Testis (tissue), 2 donors: ENCODE results near the gene FBXO41.

ENCODE experiments used
- POLR2A ChIP-seq: fragments of 450-650 bp; IDR thresholded peaks from one replicate; pipeline ENCODE4 v1.6.1; 2017; ENCODE audit warnings: antibody characterized with exemption, mild to moderate bottlenecking, moderate library complexity
- TF ChIP-seq, protein P1 (sequence below), 3 experiments: fragments of 450-650 bp in 2 of 3; fragments of 200-600 bp in 1 of 3; sonication (generic) in 1 of 3; IDR thresholded peaks; one replicate each; pipeline ENCODE4 v1.5.1; 2016 to 2019; ENCODE audit warnings: antibody characterized with exemption in 3 of 3, mild to moderate bottlenecking in 2 of 3, moderate library complexity in 1 of 3

GRCh38 chr2:73333564-73333963 is 49.3 kb upstream of the FBXO41 start:
- TF ChIP-seq, protein P1, sequence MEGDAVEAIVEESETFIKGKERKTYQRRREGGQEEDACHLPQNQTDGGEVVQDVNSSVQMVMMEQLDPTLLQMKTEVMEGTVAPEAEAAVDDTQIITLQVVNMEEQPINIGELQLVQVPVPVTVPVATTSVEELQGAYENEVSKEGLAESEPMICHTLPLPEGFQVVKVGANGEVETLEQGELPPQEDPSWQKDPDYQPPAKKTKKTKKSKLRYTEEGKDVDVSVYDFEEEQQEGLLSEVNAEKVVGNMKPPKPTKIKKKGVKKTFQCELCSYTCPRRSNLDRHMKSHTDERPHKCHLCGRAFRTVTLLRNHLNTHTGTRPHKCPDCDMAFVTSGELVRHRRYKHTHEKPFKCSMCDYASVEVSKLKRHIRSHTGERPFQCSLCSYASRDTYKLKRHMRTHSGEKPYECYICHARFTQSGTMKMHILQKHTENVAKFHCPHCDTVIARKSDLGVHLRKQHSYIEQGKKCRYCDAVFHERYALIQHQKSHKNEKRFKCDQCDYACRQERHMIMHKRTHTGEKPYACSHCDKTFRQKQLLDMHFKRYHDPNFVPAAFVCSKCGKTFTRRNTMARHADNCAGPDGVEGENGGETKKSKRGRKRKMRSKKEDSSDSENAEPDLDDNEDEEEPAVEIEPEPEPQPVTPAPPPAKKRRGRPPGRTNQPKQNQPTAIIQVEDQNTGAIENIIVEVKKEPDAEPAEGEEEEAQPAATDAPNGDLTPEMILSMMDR (IDR thresholded peaks at IDR 0.05): no peak
- TF ChIP-seq POLR2A: no peak
